CD4-positive, alpha-beta T cell treated with Interleukin-4 for 1 hour (primary cell): ENCODE results near the gene ALG5.
A peak's percentile ranks its signal among the peaks of the same experiment; 100 is the strongest.

Experiments used
- DNase-seq, 2 donors: peaks; one replicate each; pipeline ENCODE4 v3.0.0-alpha.2; 2020 to 2022

Gene ALG5, protein sequence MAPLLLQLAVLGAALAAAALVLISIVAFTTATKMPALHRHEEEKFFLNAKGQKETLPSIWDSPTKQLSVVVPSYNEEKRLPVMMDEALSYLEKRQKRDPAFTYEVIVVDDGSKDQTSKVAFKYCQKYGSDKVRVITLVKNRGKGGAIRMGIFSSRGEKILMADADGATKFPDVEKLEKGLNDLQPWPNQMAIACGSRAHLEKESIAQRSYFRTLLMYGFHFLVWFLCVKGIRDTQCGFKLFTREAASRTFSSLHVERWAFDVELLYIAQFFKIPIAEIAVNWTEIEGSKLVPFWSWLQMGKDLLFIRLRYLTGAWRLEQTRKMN

DNA sequence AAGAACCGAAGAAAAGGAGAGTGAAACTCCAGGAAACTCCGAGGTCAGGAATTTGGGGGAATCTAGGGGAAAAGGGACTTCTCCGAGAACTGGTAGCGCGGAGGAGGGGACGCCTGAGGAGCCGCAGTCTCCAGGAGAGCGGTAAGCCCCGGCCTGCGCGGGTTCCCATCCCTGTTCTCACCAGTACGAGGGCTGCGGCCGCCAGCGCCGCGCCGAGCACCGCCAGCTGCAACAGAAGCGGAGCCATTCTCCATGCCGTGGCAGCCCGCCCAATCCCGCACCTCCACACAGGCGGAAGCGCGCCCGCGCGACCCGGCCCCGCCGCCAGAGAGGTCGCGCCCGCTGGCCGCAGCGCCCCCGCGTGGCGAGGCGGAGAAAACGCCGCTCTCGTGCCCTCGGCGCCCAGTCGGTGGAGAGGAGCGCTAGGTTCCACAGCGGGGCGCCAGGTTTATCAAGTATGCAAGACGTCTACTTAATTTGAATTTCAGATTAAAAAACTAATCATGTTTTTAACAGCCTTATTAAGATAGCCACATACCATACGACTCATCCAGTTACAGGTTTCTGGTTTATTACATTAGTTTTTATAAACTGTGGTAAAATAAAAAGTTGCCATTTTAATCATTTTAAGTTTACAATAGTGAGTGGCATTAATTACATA lies at the start of gene ALG5:
Gene ALG5 (minus strand): TSS at position 287 of the 661 bp plus-strand sequence. CDS start 40 bp downstream, at position 247.
- peak; percentile 92 to 94 for DNase-seq

DNA sequence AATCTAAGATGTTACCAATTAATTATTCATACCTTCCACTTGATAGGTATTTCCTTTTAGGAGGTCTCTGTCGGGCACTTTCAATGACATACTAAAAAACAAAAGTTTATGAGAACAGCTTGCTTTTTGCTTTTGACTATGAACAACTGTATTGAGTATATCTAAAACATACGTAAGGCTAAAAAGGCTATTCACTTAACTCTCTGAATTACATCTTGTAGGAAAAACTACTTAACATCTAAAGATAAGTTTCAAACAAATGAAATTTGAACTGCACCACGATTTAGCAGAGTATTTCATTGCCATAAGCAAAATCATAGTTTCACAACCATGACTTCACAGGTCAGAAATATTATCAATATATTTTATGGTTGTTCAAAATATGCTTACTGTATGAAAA lies 48.7 kb upstream of the ALG5 start:
- no peak for DNase-seq

DNA sequence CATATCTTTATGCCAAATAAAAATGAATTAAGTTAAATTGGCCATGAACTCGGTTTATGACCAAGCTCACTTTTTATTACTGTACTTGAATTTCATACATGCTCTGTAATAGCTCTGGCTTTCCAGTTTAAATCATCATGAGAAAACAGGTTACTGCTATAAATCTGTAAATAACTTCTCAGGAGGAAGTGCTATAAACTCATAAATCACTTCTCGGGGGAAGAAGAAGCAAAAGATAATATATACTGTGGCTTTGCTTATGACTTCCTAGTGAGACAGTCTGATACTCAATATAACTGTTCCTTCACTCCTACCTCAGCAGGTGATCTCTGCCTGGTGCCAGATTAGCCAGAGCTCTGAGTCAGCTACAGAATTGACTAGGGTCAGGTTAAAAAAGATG lies 47.9 kb upstream of the ALG5 start:
- DNase-seq = no peak

DNA sequence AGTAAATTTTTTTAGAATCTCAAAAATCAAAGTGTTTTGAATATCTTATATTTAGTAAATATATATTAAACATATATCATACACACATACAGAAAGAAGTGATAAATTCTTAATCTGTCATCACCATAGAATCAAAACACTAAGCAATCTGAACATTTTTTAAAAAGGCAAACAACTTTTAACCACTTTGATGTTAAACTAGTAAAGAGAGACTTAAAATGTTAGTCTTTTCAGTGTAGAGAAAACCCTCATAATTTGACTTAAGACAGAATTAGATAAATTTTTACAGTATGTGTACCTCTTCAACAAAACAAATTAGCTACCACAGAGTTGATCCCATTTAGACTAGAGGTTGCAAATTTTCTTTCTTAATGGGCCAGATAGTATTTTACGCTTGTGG lies 46.9 kb upstream of the ALG5 start:
- no peak for DNase-seq

DNA sequence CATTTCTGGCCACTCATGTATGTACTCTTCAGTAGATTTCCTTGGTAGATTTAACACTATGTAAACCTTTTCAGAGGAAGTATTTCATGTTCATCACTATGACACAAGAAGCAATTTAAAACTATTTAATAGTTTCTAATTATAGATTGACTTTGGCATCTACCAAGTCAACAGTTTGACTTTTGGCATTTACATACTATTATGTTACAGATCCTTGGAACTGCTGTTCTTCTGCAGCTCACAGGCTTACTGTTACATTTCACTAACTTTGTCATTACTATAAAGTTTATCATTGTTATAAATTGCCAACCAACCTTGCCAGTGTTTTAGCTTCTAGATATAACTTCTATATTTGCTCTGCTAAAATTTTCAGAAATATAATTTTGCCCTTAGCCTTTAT lies 41.6 kb upstream of the ALG5 start:
- no peak for DNase-seq

DNA sequence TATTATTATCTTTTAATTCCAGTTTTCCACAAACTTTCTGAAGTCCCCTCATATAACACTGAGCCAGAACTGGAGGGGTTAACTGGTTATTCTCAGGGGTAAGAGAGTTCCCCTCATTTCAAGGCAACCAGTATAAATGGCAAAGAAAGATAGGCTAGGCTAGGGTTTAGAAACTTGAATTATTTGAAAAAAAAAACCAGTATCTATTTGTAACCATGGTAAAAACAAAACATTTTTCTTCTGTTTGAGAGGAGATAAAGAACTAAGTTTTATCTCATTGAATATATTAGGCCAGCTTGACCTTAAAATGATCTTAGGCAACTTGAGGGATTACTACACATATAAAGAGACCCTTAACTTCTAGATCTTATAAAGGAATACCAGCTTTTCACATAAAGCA lies 40.8 kb upstream of the ALG5 start:
- no peak for DNase-seq

DNA sequence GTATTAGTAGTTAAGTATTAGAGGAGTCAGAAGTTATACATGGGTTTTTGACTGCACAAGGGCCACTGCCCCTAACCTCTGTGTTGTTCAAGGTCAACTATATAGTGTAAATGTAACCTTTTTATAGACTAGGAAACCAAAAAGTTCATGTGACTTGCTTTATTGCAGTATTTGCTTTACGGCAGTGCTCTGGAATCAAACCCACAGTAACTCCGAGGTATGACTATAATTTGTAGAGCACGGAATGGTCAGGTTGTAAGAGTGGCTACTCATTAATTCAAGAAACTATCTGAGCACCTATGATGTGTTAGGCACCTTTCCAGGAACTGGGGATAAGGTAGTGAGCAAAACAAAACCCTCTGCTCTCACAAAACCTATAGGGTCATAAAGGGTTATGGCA lies 38.1 kb upstream of the ALG5 start:
- no peak for DNase-seq

DNA sequence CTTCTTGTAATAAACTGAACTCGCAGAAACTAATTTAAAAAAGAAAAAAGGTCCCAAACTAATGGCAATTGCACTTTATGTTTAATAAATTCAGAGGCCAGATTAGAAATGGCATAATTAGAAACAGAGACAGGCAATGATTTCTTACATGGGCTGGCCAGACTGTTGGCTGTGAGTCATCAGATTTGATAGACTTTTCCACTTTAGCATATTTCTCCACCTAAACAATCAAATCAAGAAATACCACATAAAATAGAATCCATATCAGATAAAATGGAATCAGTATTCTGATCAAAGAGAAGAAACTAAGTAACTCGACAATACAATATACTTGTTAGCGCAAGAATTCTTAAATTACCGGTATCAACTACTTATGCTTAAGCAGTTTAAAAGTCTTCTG lies 30.5 kb upstream of the ALG5 start:
- no peak for DNase-seq

DNA sequence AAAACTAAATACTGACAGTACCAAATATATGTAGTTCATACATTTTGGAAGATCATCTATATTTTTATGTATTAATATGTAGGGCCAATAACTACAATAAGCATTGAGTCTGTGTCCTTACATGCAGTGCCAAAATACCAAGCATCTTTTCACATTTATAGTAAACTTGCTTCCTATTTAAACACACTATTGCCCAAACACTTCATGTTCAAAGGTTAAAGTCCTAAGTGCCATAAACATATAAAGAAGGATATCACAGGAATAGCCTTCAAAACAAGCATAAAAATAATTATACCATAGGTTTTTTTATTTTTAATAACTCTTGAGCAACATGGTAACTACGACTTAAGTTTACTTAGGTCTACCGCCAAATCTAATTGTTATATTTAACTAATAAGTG lies 28.5 kb upstream of the ALG5 start:
- DNase-seq = no peak

DNA sequence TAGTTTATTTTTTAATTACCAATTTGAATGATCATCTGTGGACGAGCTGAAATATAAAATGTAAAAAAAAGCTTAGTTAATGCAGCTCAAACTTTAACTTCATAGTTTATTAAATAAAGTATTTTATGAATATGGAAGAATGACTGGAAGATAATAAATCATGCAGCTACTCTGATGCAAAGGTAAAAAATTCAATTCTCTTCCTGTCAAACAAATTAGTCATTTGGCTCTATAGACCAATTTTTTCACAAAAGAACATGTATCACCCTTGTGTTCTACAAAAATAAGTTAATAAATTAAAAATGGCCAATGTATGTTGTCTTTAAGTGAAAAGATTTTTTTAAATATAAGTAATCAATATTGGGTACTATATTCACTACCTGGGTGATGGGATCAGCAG lies 27.6 kb upstream of the ALG5 start:
- DNase-seq = no peak

DNA sequence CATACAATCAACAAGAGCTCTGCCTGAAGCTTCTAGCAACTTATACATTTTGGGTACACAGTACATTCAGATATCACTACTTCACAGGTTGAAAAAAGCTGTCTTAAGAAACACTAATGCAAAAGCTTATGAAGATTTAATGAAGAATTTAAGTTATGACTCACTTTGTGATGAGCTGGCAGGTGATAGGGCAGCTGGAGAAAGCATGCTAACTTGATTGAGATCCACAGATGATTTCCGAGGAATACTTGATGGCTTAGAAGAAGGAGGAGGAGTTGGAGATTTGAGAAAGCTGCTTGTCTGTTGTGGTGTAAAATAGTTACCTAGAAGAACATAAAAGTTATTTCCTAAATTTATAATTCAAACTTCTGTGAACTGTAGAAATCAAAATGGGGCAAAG lies 24.7 kb upstream of the ALG5 start:
- DNase-seq = no peak

DNA sequence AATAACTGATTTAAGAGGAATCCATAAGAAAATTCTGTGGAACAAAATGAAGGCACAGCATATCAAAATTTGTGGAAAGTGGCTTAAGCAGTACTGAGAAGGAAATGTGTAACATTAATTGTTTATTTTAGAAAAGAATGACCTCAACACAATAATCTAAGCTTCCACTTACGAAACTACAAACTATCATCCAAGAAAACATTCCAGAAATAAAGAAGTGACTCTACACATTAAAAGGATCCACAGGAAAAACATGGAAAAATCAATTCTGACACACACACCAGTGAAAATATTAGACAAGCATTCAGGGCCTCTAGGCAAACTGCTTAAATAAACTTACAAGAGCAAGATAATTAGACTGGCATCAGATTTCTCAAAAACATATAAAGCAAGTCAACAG lies 15.5 kb upstream of the ALG5 start:
- DNase-seq = no peak

DNA sequence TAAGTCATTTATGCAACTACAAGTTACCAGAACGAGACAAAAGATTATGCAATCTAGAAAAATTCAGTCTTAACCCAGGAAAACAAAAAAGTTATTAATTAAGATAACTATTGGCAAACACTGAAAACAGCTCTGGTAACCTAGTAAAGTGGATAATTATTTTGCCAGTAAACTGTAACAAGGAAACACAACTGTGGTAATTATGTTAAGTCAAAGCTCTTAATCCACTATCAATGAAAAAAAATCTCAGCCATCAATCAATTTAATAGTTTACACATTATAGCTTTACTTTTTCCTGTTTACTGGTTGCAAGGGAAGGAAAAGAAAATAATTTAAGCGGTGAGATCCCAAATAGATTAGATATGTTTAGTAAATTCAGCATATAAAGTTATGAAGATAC lies 12.6 kb upstream of the ALG5 start:
- no peak for DNase-seq

DNA sequence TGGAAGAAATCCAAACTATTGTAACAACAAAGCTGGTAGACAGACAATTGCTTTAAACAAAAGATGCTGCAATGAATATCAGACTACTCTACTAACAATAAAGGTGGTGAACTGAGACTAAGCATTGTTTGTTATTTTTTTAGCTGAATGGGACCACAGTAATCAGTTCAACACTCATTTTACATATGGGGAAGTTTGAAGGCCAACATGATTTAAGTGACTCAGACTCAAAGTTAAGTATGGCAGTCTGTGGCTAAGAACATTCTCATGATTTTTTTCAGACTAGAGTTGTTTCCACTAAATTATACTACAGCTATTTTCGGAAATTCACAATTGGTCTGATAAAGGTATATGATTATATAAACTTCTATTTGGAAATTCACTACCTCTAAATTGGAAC lies 11.9 kb upstream of the ALG5 start:
- no peak for DNase-seq

DNA sequence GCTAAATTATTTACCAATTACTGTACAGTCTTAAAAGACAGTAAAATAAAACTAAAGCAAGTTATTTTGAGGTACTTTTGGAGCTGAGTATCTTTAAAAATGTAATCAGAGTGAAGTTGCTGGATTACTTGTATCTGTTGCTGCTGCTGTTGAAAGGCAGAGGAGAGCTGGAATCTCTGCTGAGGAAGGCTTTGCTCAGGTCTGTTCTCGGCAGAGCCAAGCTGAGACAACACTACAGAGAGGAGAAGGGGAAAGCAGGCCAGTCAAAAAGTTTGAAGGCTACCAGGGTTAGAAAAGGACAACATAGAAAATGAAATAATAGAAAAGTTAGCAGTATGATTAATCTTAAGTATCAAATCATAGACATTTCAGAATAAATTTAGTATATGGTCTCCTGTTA lies 11.3 kb upstream of the ALG5 start:
- no peak for DNase-seq

DNA sequence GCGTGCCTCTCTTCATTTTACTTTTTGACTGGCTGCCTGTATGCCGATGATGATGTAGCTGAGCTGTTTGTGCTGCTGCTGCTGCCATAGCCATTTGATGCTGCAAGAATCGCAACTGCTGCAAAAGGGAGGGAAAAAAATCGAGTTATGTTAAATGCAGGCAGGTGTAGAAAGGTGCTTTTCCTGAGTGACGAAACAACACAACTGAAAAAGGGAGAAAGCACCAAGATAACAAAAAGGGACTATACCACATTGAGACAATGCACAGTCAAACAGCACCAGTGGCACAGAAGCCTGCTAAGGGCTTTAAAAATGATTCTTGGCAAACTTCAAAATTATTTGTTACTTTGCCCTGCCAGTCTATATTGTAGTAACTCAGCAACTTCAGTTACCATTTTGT lies 10.6 kb upstream of the ALG5 start:
- no peak for DNase-seq

DNA sequence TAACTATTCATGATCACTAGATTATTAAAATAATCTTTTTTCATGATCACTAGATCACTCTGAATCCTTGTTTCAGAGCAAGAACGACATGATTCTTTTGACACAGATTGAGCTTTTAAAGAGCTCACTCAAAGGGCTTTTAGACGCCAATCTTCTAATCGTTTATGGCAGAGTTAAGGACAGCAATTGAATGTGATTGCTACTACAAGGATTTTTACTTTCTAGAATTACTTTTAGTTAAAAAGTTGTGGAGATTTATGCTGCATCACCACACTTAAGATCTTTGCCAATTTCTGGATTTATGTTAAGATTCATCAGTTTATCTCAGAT lies 2.7 kb upstream of the ALG5 start:
- DNase-seq = no peak

DNA sequence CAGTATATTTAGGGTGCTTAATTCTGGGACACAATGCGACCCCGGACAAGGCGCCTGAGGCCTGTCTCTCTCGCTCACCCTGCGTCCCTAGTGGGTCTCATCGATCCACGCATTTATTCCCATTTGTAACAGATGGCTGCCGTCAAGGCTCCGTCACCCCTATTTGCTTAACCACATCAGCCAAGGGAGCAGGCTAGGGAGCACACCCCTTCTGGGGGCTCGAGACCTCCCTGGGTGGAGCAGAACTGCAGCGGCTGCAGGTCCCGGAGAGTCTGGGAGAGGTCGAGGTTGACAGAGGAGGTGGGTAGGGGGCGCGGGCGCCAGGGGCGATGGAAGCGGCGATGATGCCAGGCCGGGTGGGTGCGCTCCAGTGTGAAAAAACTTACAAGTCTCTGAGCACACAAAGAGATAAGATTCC lies 507 bp downstream of the ALG5 start:
- no peak for DNase-seq

DNA sequence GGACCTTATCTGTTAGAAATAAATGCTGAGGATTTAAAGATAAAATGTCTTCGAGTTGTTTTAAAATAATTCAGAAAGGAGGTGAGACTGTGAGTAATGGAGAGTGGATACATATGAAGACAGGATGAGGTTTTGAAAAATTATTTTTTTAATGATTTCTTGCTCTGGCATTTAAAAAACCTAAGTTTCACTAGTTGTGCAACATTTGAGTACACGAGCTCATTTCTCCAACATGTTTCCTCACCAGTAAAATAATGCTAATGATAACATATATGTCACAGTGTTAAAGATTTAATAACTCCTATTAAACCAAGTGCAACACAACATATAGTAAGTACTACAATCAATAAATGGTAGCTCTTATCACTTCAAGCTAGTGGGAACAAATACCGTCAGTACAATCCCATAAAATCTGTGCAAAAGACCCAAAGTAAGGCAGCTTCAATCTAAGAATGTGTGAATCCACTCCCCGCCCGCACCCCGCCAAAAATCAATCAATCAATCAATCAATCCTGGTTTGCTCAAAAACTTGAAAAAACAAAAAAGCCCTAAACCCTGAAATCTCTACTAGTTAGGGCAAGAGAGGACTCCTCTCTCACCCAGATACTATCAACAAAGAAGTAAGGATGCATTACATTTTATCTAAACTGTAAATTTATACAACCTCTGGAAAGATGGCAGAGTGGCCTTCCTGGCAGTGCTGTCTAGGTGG lies 1.3 kb downstream of the ALG5 start:
- DNase-seq = no peak

DNA sequence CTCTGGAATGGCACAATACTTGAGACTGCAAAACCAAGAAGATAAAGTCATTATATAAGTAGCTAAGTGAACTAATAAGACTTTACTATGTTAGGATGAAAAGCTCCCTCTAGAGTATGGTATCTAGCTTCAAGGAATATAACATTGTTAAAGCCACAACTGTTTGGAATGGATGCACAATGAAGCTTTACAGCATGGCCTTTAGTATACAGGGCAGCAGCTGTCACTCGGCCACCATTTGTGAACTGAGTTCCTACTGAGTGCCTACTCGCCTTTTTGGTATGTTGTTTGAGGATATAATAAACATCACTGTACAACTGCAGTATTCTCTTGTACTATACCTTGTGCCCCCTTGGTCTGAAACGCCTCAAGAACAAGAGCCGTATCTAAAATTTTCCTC lies 6.8 kb downstream of the ALG5 start:
- no peak for DNase-seq

DNA sequence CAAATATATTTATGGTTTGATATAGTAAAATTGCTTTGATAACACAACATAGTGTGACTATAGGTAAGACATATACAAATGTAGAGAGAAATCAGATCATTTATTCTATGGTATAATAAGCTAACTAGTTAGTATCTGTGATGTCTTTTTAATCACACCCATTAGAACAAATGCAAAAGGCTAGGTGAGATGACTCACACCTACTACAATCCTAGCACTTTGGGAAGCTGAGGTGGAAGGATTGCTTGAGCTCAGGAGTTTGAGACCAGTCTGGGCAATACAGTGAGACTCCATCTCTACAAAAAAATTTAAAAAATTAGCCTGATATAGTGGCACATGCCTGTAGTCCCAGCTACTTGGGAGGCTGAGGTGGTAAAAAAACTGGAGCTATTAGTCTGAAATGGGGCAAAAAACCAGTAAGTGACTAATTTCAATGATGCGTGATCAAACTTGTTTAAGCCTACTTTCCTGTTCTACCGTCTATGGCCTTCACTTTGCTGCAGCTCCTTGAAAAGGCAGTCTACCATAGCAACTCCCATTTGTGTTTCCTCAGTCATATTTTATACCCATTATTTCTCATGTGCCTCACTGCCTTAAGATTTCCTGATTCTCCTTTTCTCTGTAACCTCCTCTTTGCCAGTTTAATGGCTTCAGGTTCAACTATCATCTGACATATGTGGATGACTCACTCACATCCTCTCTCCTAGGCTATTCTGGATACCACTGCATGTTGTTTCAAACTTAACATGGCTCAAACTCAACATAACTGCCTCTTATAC lies 12.5 kb downstream of the ALG5 start:
- DNase-seq = no peak

DNA sequence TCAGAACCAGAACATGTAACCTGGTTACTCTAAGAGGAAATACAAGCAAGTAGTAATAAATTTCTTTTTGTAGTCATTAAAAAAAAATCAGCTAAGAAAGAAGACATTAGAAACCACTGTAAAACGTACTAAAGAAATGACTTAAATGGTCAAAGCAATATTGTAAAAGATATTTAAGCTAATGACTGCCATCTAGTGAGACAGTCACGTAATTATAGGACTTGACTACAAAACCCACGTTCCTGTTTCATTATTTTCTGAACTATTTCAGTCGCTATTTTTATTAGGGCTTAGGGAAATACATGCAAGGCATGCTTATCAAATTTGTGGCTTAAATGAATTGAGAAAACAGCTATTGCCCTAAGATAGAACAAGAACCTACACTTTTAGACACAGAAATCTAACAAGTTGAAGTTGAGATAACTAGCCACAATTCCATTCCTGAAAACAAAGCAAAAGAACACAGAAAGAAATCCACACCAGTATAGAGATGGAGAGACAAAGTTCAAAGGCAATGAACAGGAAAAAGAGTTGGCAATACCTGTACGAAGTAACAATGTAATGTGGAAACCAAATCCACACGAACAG lies 17.9 kb downstream of the ALG5 start:
- peak in 1 of 2 donors; percentile 24 for DNase-seq

DNA sequence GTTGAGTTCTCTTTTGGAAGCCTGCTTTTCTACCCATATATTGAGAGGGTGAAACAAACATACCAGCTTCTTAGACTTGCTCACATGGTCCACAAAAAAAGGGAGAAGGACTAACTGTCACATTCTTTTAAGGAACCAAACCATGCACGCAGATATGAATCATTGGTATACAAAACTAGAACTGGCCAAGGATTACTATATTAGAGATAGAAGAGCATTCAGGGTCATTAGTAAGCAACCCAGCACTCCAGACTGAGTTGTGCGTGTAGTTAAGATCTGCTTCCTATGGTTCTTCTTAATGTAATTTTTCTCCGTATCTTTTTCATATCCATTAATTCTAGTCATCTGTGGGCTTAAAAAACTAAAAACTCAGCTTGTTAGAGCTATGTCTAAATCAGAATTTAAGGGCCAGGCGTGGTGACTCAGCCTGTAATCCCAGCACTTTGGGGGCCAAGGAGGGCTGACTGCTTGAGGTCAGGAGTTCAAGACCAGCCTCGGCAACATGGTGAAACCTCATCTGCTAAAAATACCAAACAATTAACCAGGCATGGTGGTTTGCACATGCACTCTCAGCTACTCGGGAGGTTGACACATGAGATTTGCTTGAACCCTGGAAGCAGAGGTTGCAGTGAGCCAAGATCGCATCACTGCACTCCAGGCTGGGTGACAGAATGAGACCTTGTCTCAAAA lies 19.6 kb downstream of the ALG5 start:
- DNase-seq = no peak
